ENCODE measurements around the gene HAUS3. TPM values are rescaled to one million over a fixed set of nuclear protein-coding genes. Genes with fewer than 3 reads are reported as not detected.
"Not testable (repeated sequence)": the region's sequence is repeated elsewhere in the genome, so short reads cannot be mapped to it uniquely, and the experiment has no call there.

HAUS3 gene
- total RNA-seq, 1 experiment from 2014 or later = 18.0 TPM

GRCh38 chr4:2275546-2276251 lies 33.8 kb upstream of the HAUS3 start:
- H3K4me1 Mint-ChIP-seq = no peaks in the 10 kb centered on the region
- TF ChIP-seq CTCF (conservative IDR thresholded peaks at IDR 0.05) = no peak
- no peak overlapping the region for H3K9ac ChIP-seq (ENCODE audit: extremely low read depth, insufficient read length, low read length)
- no peak overlapping the region for H3K27ac ChIP-seq (ENCODE audit: insufficient read length, low read depth, low read length)
- H2AFZ ChIP-seq (ENCODE audit: low read length) = no peak overlapping the region
- no peak overlapping the region for H2AK5ac ChIP-seq (ENCODE audit: insufficient read length, low read length)
- no peak overlapping the region for H3K4me3 Mint-ChIP-seq
- no peak overlapping the region for H3K23ac ChIP-seq (ENCODE audit: insufficient read length, low read depth, low read length)
- H3T11ph ChIP-seq (ENCODE audit: low read length) = no peak overlapping the region
- no peaks in the 10 kb centered on the region for H3K9me3 Mint-ChIP-seq
- peaks cover 2% of the 10 kb centered on the region; the same call in 1 of the 2 replicates for H3K27me3 Mint-ChIP-seq (ENCODE audit: low read depth)
- no peak overlapping the region for H4K5ac ChIP-seq (ENCODE audit: insufficient read length, low read depth, low read length)
- H3K23me2 ChIP-seq (ENCODE audit: insufficient read length, low read depth, low read length, poor library complexity, severe bottlenecking) = no peaks in the 10 kb centered on the region
- H3K4me2 ChIP-seq (ENCODE audit: insufficient read depth, insufficient read length, low read length) = no peak overlapping the region
- H3K27me3 ChIP-seq (ENCODE audit: insufficient read depth, low read length) = no peaks in the 10 kb centered on the region
- DNase-seq = no peak
- no peaks in the 10 kb centered on the region for H3K9me3 ChIP-seq (ENCODE audit: control insufficient read depth, low read depth, low read length)
- no peak overlapping the region for H4K8ac ChIP-seq (replicated peaks; ENCODE audit: insufficient read length, low read depth, low read length)
- no peak overlapping the region for H3K56ac ChIP-seq (ENCODE audit: insufficient read length, low read depth, low read length)
- H3K18ac ChIP-seq (ENCODE audit: insufficient read length, low read depth, low read length) = no peak overlapping the region
- H4K91ac ChIP-seq (ENCODE audit: insufficient read length, low read depth, low read length) = no peak overlapping the region
- no peak overlapping the region for H2BK120ac ChIP-seq (ENCODE audit: low read depth, low read length, poor library complexity, severe bottlenecking)
- no peaks in the 10 kb centered on the region; a peak in 1 of 7 replicates for H3K36me3 Mint-ChIP-seq (ENCODE audit: insufficient read depth in 1 of 3, low read depth in 3 of 3)
- WGBS (ENCODE audit: extremely low coverage, insufficient read length, low lambda C conversion rate) = no CpG with 5 or more reads among the region's 44 CpGs
- H2BK20ac ChIP-seq (ENCODE audit: low read depth, low read length, poor library complexity, severe bottlenecking) = no peak overlapping the region
- H3K4me1 ChIP-seq (ENCODE audit: insufficient read depth, low read length) = no peaks in the 10 kb centered on the region
- no peak overlapping the region for H2BK15ac ChIP-seq (ENCODE audit: low read depth, low read length)
- H4K20me1 ChIP-seq (ENCODE audit: control insufficient read depth, insufficient read depth, insufficient read length) = no peaks in the 10 kb centered on the region
- no peaks in the 10 kb centered on the region for H3K79me2 ChIP-seq (ENCODE audit: insufficient read depth, low read length)
- H3K4ac ChIP-seq (ENCODE audit: low read depth, low read length) = no peak overlapping the region
- no peak overlapping the region for H2BK12ac ChIP-seq (ENCODE audit: insufficient read length, low read depth, low read length)
- no peak overlapping the region; the same call in 1 of the 2 replicates for H3K14ac ChIP-seq (ENCODE audit: insufficient read depth, low read length)
- H3K27ac Mint-ChIP-seq = no peak overlapping the region
- H2BK5ac ChIP-seq (ENCODE audit: insufficient read length, low read length) = no peak overlapping the region
- H3K79me1 ChIP-seq (ENCODE audit: insufficient read depth, low read depth, low read length, poor library complexity, severe bottlenecking) = no peaks in the 10 kb centered on the region

- not testable (repeated sequence) for H4K91ac ChIP-seq (ENCODE audit: insufficient read length, low read depth, low read length); H3K4ac ChIP-seq (ENCODE audit: low read depth, low read length); H3K27me3 Mint-ChIP-seq (ENCODE audit: low read depth); H3K56ac ChIP-seq (ENCODE audit: insufficient read length, low read depth, low read length); H2AFZ ChIP-seq (ENCODE audit: low read length); H2BK15ac ChIP-seq (ENCODE audit: low read depth, low read length); H2BK120ac ChIP-seq (ENCODE audit: low read depth, low read length, poor library complexity, severe bottlenecking); H3K27ac ChIP-seq (ENCODE audit: insufficient read length, low read depth, low read length); H3K4me2 ChIP-seq (ENCODE audit: insufficient read depth, insufficient read length, low read length); H3K27me3 ChIP-seq (ENCODE audit: insufficient read depth, low read length); H3K9me3 ChIP-seq (ENCODE audit: control insufficient read depth, low read depth, low read length); H3K79me2 ChIP-seq (ENCODE audit: insufficient read depth, low read length); H3K23me2 ChIP-seq (ENCODE audit: insufficient read length, low read depth, low read length, poor library complexity, severe bottlenecking); H4K20me1 ChIP-seq (ENCODE audit: control insufficient read depth, insufficient read depth, insufficient read length); H3K9ac ChIP-seq (ENCODE audit: extremely low read depth, insufficient read length, low read length); H2BK5ac ChIP-seq (ENCODE audit: insufficient read length, low read length); H3K23ac ChIP-seq (ENCODE audit: insufficient read length, low read depth, low read length); H3K4me3 Mint-ChIP-seq; H3K4me1 ChIP-seq (ENCODE audit: insufficient read depth, low read length); DNase-seq; H2AK5ac ChIP-seq (ENCODE audit: insufficient read length, low read length); H2BK20ac ChIP-seq (ENCODE audit: low read depth, low read length, poor library complexity, severe bottlenecking); H2BK12ac ChIP-seq (ENCODE audit: insufficient read length, low read depth, low read length); H4K5ac ChIP-seq (ENCODE audit: insufficient read length, low read depth, low read length); H3K36me3 Mint-ChIP-seq (ENCODE audit: insufficient read depth in 1 of 3, low read depth in 3 of 3); H3K4me1 Mint-ChIP-seq; H3K27ac Mint-ChIP-seq; H3K9me3 Mint-ChIP-seq; H3K18ac ChIP-seq (ENCODE audit: insufficient read length, low read depth, low read length); H3T11ph ChIP-seq (ENCODE audit: low read length); H3K14ac ChIP-seq (ENCODE audit: insufficient read depth, low read length); H4K8ac ChIP-seq (replicated peaks; ENCODE audit: insufficient read length, low read depth, low read length); H3K79me1 ChIP-seq (ENCODE audit: insufficient read depth, low read depth, low read length, poor library complexity, severe bottlenecking)
- no CpG with 5 or more reads among the region's 10 CpGs for WGBS (ENCODE audit: extremely low coverage, insufficient read length, low lambda C conversion rate)
These were observed 33.1 kb upstream of the HAUS3 start for GRCh38 chr4:2275044-2275397.
